Measurements from ENCODE around the gene EFCAB3.
"Not testable (repeated sequence)": the region's sequence is repeated elsewhere in the genome, so short reads cannot be mapped to it uniquely, and the experiment has no call there.

EFCAB3 gene

GRCh38 chr17:62464422-62464821 lies 84.1 kb downstream of the EFCAB3 start:
- DNase-seq (ENCODE audit: low read depth), result not testable (repeated sequence)

- DNase-seq (ENCODE audit: low read depth), result not testable (repeated sequence)
Observed at GRCh38 chr17:62465271-62465670, 84.9 kb downstream of the EFCAB3 start.
